IPS-18c (cell line): ENCODE data around the gene IRX4.
"Not testable (repeated sequence)": the region's sequence is repeated elsewhere in the genome, so short reads cannot be mapped to it uniquely, and the experiment has no call there.

Experiments used
- H3K4me3 ChIP-seq: 2 replicates; pipeline ENCODE4 v1.7.0; 2013; ENCODE audit warnings: low read depth, mild to moderate bottlenecking, low read length, moderate library complexity; ENCODE audit not compliant: insufficient read depth
- H3K9me3 ChIP-seq: one replicate; pipeline ENCODE4 v1.6.1; 2013; ENCODE audit warnings: mild to moderate bottlenecking, low read length, moderate library complexity; ENCODE audit not compliant: control insufficient read depth, insufficient read depth

IRX4 gene

GRCh38 chr5:1855596-1855995 lies 27.1 kb downstream of the IRX4 start:
- Histone ChIP-seq H3K4me3 (no peak overlapping the region), H3K9me3 (peaks cover 2% of the 10 kb centered on the region)

- H3K9me3 ChIP-seq = peaks cover 2% of the 10 kb centered on the region
- H3K4me3 ChIP-seq = no peak overlapping the region
These were observed 27.6 kb downstream of the IRX4 start for GRCh38 chr5:1855075-1855474.

GRCh38 chr5:1853531-1853930 lies 29.2 kb downstream of the IRX4 start:
- H3K4me3 ChIP-seq = no peak overlapping the region
- H3K9me3 ChIP-seq = peaks cover 2% of the 10 kb centered on the region

GRCh38 chr5:1852324-1852947 lies 30.3 kb downstream of the IRX4 start:
- H3K9me3 ChIP-seq = peaks cover 2% of the 10 kb centered on the region
- H3K4me3 ChIP-seq = no peak overlapping the region

GRCh38 chr5:1851290-1851934 lies 31.3 kb downstream of the IRX4 start:
- Histone ChIP-seq H3K4me3 (peak overlapping the region; percentile 36; the same call in 1 of the 2 replicates), H3K9me3 (no peaks in the 10 kb centered on the region)

GRCh38 chr5:1850324-1851154 lies 32.2 kb downstream of the IRX4 start:
- Histone ChIP-seq H3K9me3 (no peaks in the 10 kb centered on the region), H3K4me3 (0 out of 2 replicates have a peak overlapping the region, but pooled peaks have one; percentile 34)

- H3K9me3 ChIP-seq = no peaks in the 10 kb centered on the region
- no peak overlapping the region for H3K4me3 ChIP-seq
These were observed 35.1 kb downstream of the IRX4 start for GRCh38 chr5:1847611-1848010.

- H3K4me3 ChIP-seq = no peak overlapping the region
- H3K9me3 ChIP-seq = no peaks in the 10 kb centered on the region
These were observed 35.7 kb downstream of the IRX4 start for GRCh38 chr5:1847056-1847455.

GRCh38 chr5:1846583-1846982 lies 36.1 kb downstream of the IRX4 start:
- H3K9me3 ChIP-seq = no peaks in the 10 kb centered on the region
- no peak overlapping the region for H3K4me3 ChIP-seq

- Histone ChIP-seq H3K9me3 (no peaks in the 10 kb centered on the region), H3K4me3 (no peak overlapping the region)
These were observed 37.0 kb downstream of the IRX4 start for GRCh38 chr5:1845696-1846095.

GRCh38 chr5:1844708-1845436 lies 37.9 kb downstream of the IRX4 start:
- Histone ChIP-seq H3K4me3 (no peak overlapping the region), H3K9me3 (no peaks in the 10 kb centered on the region)

GRCh38 chr5:1843761-1844160 lies 39.0 kb downstream of the IRX4 start:
- H3K4me3 ChIP-seq, H3K9me3 ChIP-seq: not testable (repeated sequence)

GRCh38 chr5:1842004-1842819 lies 40.5 kb downstream of the IRX4 start:
- Histone ChIP-seq H3K9me3 (no peaks in the 10 kb centered on the region), H3K4me3 (no peak overlapping the region)

GRCh38 chr5:1840741-1841521 lies 41.8 kb downstream of the IRX4 start:
- Histone ChIP-seq H3K4me3 (no peak overlapping the region), H3K9me3 (no peaks in the 10 kb centered on the region)

GRCh38 chr5:1840071-1840547 lies 42.6 kb downstream of the IRX4 start:
- Histone ChIP-seq H3K9me3 (no peaks in the 10 kb centered on the region), H3K4me3 (no peak overlapping the region)

- Histone ChIP-seq H3K4me3 (no peak overlapping the region), H3K9me3 (no peaks in the 10 kb centered on the region)
These were observed 44.7 kb downstream of the IRX4 start for GRCh38 chr5:1838013-1838412.
